OCI-LY7 (cell line): ENCODE data around the gene HLA-DPA1. TPM values are rescaled to one million over a fixed set of nuclear protein-coding genes. Genes with fewer than 3 reads are reported as not detected.

Experiments used
- BruUV-seq: library from RNA; stranded (reverse); fragments of 400-500 nt; replicated peaks from 2 replicates; lab custom pipeline; 2021; lab: Mats Ljungman, UMichigan
- CTCF ChIA-PET: fragments of 300-600 bp; sonication (Branson Sonifier 250); formaldehyde crosslinking; loops from one replicate; lab custom pipeline; 2022; ENCODE audit warnings: antibody characterized with exemption; ENCODE audit not compliant: unreplicated experiment; lab: Charles Lee
- POLR2A ChIA-PET: fragments of 300-600 bp; sonication (Branson Sonifier 250); formaldehyde crosslinking; loops from one replicate; lab custom pipeline; 2022; ENCODE audit warnings: antibody characterized with exemption; lab: Charles Lee
- DNase-seq: peaks from one replicate; pipeline ENCODE4 v3.0.0-alpha.2; 2015; ENCODE audit warnings: low spot score
- H2AFZ ChIP-seq: fragments of 200-600 bp; sonication (generic), shearing (Covaris generic); 2 replicates; pipeline ENCODE4 v1.6.1; 2014; ENCODE audit warnings: mild to moderate bottlenecking, antibody characterized with exemption, low read length, moderate library complexity
- H3K27ac ChIP-seq: fragments of 200-600 bp; sonication (generic); 2 replicates; pipeline ENCODE4 v1.5.1; 2014; ENCODE audit warnings: mixed run types, low read depth, mild to moderate bottlenecking, moderate library complexity, low read length, inconsistent platforms; ENCODE audit not compliant: poor library complexity, severe bottlenecking
- H3K36me3 ChIP-seq: fragments of 200-600 bp; sonication (generic); 2 replicates; pipeline ENCODE4 v1.6.1; 2014; ENCODE audit warnings: mild to moderate bottlenecking, antibody characterized with exemption, low read length, moderate library complexity, mixed read lengths; ENCODE audit not compliant: insufficient read depth
- H3K4me1 ChIP-seq: fragments of 200-600 bp; sonication (generic); 2 replicates; pipeline ENCODE4 v1.5.1; 2014; ENCODE audit warnings: mild to moderate bottlenecking, low read length; ENCODE audit not compliant: insufficient read depth, poor library complexity, severe bottlenecking
- H3K4me2 ChIP-seq: fragments of 200-600 bp; sonication (generic); 2 replicates; pipeline ENCODE4 v1.6.1; 2014; ENCODE audit warnings: mild to moderate bottlenecking, low read length
- H3K4me3 ChIP-seq: fragments of 200-600 bp; sonication (generic); 2 replicates; pipeline ENCODE4 v1.5.1; 2014; ENCODE audit warnings: mild to moderate bottlenecking, low read depth, low read length; ENCODE audit not compliant: poor library complexity, severe bottlenecking
- H3K79me2 ChIP-seq: fragments of 200-600 bp; sonication (generic); 2 replicates; pipeline ENCODE4 v1.6.1; 2016; ENCODE audit warnings: low read depth, mild to moderate bottlenecking, low read length, moderate library complexity, mixed read lengths; ENCODE audit not compliant: insufficient read depth
- H3K9me2 ChIP-seq: fragments of 200-600 bp; sonication (generic); 2 replicates; pipeline ENCODE4 v1.6.1; 2016; ENCODE audit warnings: mild to moderate bottlenecking, low read length, mixed read lengths; ENCODE audit not compliant: insufficient read depth
- H3K9me3 ChIP-seq: fragments of 200-600 bp; sonication (generic); 2 replicates; pipeline ENCODE4 v1.6.1; 2014; ENCODE audit warnings: mild to moderate bottlenecking, mixed run types, low read length, mixed read lengths
- H4K20me1 ChIP-seq: fragments of 200-600 bp; sonication (generic); 2 replicates; pipeline ENCODE4 v1.6.1; 2014; ENCODE audit warnings: mild to moderate bottlenecking, antibody characterized with exemption, low read length, moderate library complexity, mixed read lengths; ENCODE audit not compliant: insufficient read depth
- CTCF ChIP-seq: fragments of 200-600 bp; sonication (generic); conservative IDR thresholded peaks from 2 replicates; pipeline ENCODE4 v1.5.1; 2014; ENCODE audit warnings: mild to moderate bottlenecking, antibody characterized with exemption, low read length, moderate library complexity, mixed read lengths
- EZH2phosphoT487 ChIP-seq: fragments of 200-600 bp; sonication (generic); IDR thresholded peaks from 2 replicates; pipeline ENCODE4 v1.6.1; 2018; ENCODE audit warnings: low read depth, borderline replicate concordance, mild to moderate bottlenecking, mixed run types, antibody characterized with exemption, low read length, moderate library complexity, mixed read lengths
- intact Hi-C: fragments of 100-400 bp; cut with micrococcal nuclease; formaldehyde crosslinking; loops from one replicate; pipeline ENCODE4 v1.10.0; 2022; ENCODE audit not compliant: unreplicated experiment
- total RNA-seq, 2 experiments: library from RNA; depleted of rRNA in 1 of 2; stranded (reverse); fragments of >200 nt in 1 of 2; shearing (Covaris generic) in 1 of 2; gene quantifications; 2 replicates each; pipeline ENCODE4 v1.2.3, GENCODE V29; 2014 to 2022

Gene HLA-DPA1
- total RNA-seq, 2 experiments from 2014 or later, result 253 to 388 TPM

- intact Hi-C loops, result no loop called here
- TF ChIP-seq EZH2phosphoT487 (no peak), CTCF (no peak)
- Histone ChIP-seq H3K4me1 (peaks cover 28% of the 10 kb centered on the region), H3K36me3 (no peaks in the 10 kb centered on the region), H3K79me2 (no peaks in the 10 kb centered on the region), H3K9me2 (no peaks in the 10 kb centered on the region), H4K20me1 (no peaks in the 10 kb centered on the region), H2AFZ (no peak overlapping the region), H3K27ac (no peak overlapping the region), H3K4me3 (no peak overlapping the region), H3K4me2 (no peak overlapping the region), H3K9me3 (peaks cover 9% of the 10 kb centered on the region; the same call in 1 of the 2 replicates)
- POLR2A ChIA-PET, result interaction anchor here (0.6 kb wide), 1 partner anchor 32 kb away, joined by 3 read pairs; no protein-coding TSS in a partner anchor
- BruUV-seq, result no TSS peak
- CTCF ChIA-PET, result no interaction called here
- no peak for DNase-seq
These were observed 48.9 kb downstream of the HLA-DPA1 start for GRCh38 chr6:33024521-33024920.

DNA sequence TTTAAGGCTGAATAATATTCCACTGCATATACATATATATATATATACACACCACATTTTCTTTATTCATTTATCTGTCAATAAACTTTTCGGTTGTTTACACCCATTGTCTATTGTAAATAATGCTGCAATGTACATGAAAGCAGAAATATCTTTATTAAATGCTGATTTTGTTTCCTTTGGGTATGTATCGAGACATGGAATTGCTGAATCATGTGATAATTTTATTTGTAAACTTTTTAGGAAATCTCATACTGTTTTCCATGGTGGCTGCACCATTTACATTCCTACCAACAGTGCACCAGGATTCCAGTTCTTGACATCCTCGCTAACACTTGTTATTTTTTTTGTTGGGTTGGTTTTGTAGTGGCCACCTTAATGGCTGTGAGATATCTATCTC, 49.9 kb downstream of the HLA-DPA1 start:
- Histone ChIP-seq H3K4me2 (no peak overlapping the region), H3K9me3 (peaks cover 9% of the 10 kb centered on the region; the same call in 1 of the 2 replicates), H4K20me1 (no peaks in the 10 kb centered on the region), H2AFZ (no peak overlapping the region), H3K36me3 (no peaks in the 10 kb centered on the region), H3K9me2 (no peaks in the 10 kb centered on the region), H3K4me3 (no peak overlapping the region), H3K79me2 (no peaks in the 10 kb centered on the region), H3K4me1 (peaks cover 25% of the 10 kb centered on the region), H3K27ac (no peak overlapping the region)
- TF ChIP-seq EZH2phosphoT487 (no peak), CTCF (no peak)
- ChIA-PET CTCF (no interaction called here), POLR2A (interaction anchor here (0.5 kb wide), 1 partner anchor 9 kb away, joined by 4 read pairs; no protein-coding TSS in a partner anchor)
- intact Hi-C loops, result no loop called here
- no peak for DNase-seq
- no TSS peak for BruUV-seq

GRCh38 chr6:33021917-33022316, 51.5 kb downstream of the HLA-DPA1 start:
- intact Hi-C loops, result no loop called here
- POLR2A ChIA-PET, result interaction anchor here (0.6 kb wide), 1 partner anchor 54 kb away, joined by 3 read pairs; the partner anchor contains the start of gene HLA-DPB1
- Histone ChIP-seq H3K4me3 (no peak overlapping the region), H2AFZ (no peak overlapping the region), H3K4me1 (peaks cover 10% of the 10 kb centered on the region), H3K27ac (no peak overlapping the region), H3K4me2 (no peak overlapping the region), H3K9me2 (no peaks in the 10 kb centered on the region), H4K20me1 (no peaks in the 10 kb centered on the region), H3K9me3 (peaks cover 6% of the 10 kb centered on the region; the same call in 1 of the 2 replicates), H3K79me2 (no peaks in the 10 kb centered on the region), H3K36me3 (no peaks in the 10 kb centered on the region)
- DNase-seq, result no peak
- TF ChIP-seq EZH2phosphoT487 (no peak), CTCF (no peak)
- no TSS peak for BruUV-seq
- CTCF ChIA-PET, result no interaction called here
